BJ (cell line): Measurements from ENCODE around the gene GDF9. TPM values are rescaled to one million over a fixed set of nuclear protein-coding genes. Genes with fewer than 3 reads are reported as not detected.

Source experiments
- CTCF ChIA-PET: fragments of 350-600 bp; formaldehyde crosslinking; extraction: SDS; loops from one replicate; lab custom pipeline; 2021; ENCODE audit warnings: antibody characterized with exemption, inconsistent platforms; lab: Yijun Ruan, JAX
- POLR2A ChIA-PET: fragments of 300-600 bp; sonication (Branson Sonifier 250); formaldehyde crosslinking; extraction: SDS; loops from one replicate; lab custom pipeline; 2021; ENCODE audit warnings: antibody characterized with exemption; lab: Charles Lee
- DNase-seq: peaks from one replicate; pipeline ENCODE4 v3.0.0-alpha.2; 2011; ENCODE audit warnings: low read depth
- H3K27me3 ChIP-seq: 2 replicates; pipeline ENCODE4 v1.6.0; 2011; ENCODE audit warnings: low read length; ENCODE audit not compliant: control insufficient read depth, insufficient read depth
- H3K36me3 ChIP-seq: 2 replicates; pipeline ENCODE4 v1.5.1; 2011; ENCODE audit warnings: low read length; ENCODE audit not compliant: control insufficient read depth, insufficient read depth
- H3K4me3 ChIP-seq: 2 replicates; pipeline ENCODE4 v1.5.1; 2011; ENCODE audit warnings: low read depth, mild to moderate bottlenecking, control low read depth, low read length
- polyA plus RNA-seq: library from polyadenylated mRNA; depleted of rRNA; stranded (reverse); fragments of >200 nt; gene quantifications from 2 replicates; pipeline ENCODE4 v1.2.3, GENCODE V29; 2011; rRNA removed
- small RNA-seq: library from RNA; depleted of rRNA; stranded (forward); fragments of <200 nt; gene quantifications from one replicate; pipeline ENCODE3, GENCODE V24; 2012; ENCODE audit warnings: low replicate concordance, low read depth; ENCODE audit not compliant: insufficient read length
- TF ChIP-seq, protein P1 (sequence below): IDR thresholded peaks from 2 replicates; pipeline ENCODE4 v1.5.1; 2011; ENCODE audit warnings: low read depth, mild to moderate bottlenecking, control low read depth, inconsistent platforms, low read length, moderate library complexity; ENCODE audit not compliant: insufficient read depth

Gene GDF9
- polyA plus RNA-seq, 1 experiment = 0.20 TPM

DNA sequence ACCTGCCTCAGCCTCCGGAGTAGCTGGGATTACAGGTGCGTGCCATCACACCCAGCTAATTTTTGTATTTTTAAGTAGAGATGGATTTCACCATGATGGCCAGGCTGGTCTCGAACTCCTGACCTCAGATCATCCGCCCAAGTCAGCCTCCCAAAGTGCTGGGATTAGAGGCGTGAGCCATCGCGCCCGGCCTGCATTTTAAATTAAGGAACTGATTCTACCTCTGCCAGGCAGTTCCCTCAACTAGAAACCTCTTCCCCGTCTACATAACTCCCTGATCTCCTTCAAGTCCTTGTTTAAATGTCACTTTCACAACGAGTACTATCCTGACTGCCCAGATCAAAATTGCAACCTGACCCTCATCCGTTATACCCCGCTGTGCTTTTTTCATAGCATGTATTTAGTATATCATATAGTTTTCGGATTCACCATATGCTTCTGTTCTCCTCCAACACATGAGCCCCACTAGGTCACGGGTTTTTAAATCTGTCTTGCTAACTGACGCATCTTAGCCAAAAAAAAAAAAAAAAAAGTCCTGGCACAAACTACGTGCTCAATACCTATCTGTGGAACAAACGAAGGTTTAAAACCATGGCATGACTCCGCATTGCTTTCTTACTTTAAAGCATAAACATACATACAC, 54.0 kb downstream of the GDF9 start:
- no peak overlapping the region for H3K4me3 ChIP-seq
- no peaks in the 10 kb centered on the region for H3K36me3 ChIP-seq
- TF ChIP-seq, protein P1, sequence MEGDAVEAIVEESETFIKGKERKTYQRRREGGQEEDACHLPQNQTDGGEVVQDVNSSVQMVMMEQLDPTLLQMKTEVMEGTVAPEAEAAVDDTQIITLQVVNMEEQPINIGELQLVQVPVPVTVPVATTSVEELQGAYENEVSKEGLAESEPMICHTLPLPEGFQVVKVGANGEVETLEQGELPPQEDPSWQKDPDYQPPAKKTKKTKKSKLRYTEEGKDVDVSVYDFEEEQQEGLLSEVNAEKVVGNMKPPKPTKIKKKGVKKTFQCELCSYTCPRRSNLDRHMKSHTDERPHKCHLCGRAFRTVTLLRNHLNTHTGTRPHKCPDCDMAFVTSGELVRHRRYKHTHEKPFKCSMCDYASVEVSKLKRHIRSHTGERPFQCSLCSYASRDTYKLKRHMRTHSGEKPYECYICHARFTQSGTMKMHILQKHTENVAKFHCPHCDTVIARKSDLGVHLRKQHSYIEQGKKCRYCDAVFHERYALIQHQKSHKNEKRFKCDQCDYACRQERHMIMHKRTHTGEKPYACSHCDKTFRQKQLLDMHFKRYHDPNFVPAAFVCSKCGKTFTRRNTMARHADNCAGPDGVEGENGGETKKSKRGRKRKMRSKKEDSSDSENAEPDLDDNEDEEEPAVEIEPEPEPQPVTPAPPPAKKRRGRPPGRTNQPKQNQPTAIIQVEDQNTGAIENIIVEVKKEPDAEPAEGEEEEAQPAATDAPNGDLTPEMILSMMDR = no peak
- H3K27me3 ChIP-seq = peaks cover 18% of the 10 kb centered on the region
- POLR2A ChIA-PET = no interaction called here
- no peak for DNase-seq
- CTCF ChIA-PET = interaction anchor here (1.7 kb wide), 1 partner anchor 286 kb away, joined by 3 read pairs; no protein-coding TSS in a partner anchor

Small RNAs within 50 kb of the gene (small RNA-seq; reads per million reads assigned to genes)
- gene RNA5SP192 = not detected

Other genes starting within 250 kb of the GDF9 start
- not detected in 2 replicates for gene IL13, start 208.3 kb downstream of the GDF9 start, polyA plus RNA-seq
- not detected in 2 replicates for gene IL4, start 192.5 kb downstream of the GDF9 start, polyA plus RNA-seq
- gene KIF3A, start 128.9 kb downstream of the GDF9 start, polyA plus RNA-seq = 2.9 and 6.1 TPM in 2 replicates
- 0.15 TPM in 1 of 2 replicates, not detected in the other for gene CCNI2, start 119.0 kb downstream of the GDF9 start, polyA plus RNA-seq
- gene SEPTIN8, start 89.2 kb downstream of the GDF9 start, polyA plus RNA-seq = 53.2 and 67.8 TPM in 2 replicates
- 0.02 TPM in 1 of 2 replicates, not detected in the other for gene SOWAHA, start 53.2 kb downstream of the GDF9 start, polyA plus RNA-seq
- gene SHROOM1, start 35.8 kb downstream of the GDF9 start, polyA plus RNA-seq = 6.4 and 8.5 TPM in 2 replicates
- gene UQCRQ, start 173 bp upstream of the GDF9 start, polyA plus RNA-seq = 289 and 292 TPM in 2 replicates
- 0.31 and 0.70 TPM in 2 replicates for gene LEAP2, start 7.2 kb upstream of the GDF9 start, polyA plus RNA-seq
- 42.5 and 44.2 TPM in 2 replicates for gene AFF4, start 97.2 kb upstream of the GDF9 start, polyA plus RNA-seq
- gene ZCCHC10, start 160.1 kb upstream of the GDF9 start, polyA plus RNA-seq = 21.1 TPM in 2 replicates
- gene HSPA4, start 185.5 kb upstream of the GDF9 start, polyA plus RNA-seq = 16.8 and 37.5 TPM in 2 replicates